SIG-M5 (cell line): ENCODE results near the gene THADA.
"Not testable (repeated sequence)": the region's sequence is repeated elsewhere in the genome, so short reads cannot be mapped to it uniquely, and the experiment has no call there.

Experiments used
- DNase-seq: peaks from one replicate; lab custom pipeline; 2025; lab: John Stamatoyannopoulos, UW

The THADA gene

GRCh38 chr2:43461453-43462073, 134.3 kb downstream of the THADA start:
- no peak for DNase-seq

- no peak for DNase-seq
These were observed 135.1 kb downstream of the THADA start for GRCh38 chr2:43460611-43461365.

- no peak for DNase-seq
These were observed 135.7 kb downstream of the THADA start for GRCh38 chr2:43460174-43460546.

GRCh38 chr2:43459446-43460173, 136.2 kb downstream of the THADA start:
- DNase-seq = no peak

GRCh38 chr2:43458014-43458628, 137.7 kb downstream of the THADA start:
- no peak for DNase-seq

GRCh38 chr2:43455731-43456642, 139.9 kb downstream of the THADA start:
- no peak for DNase-seq

GRCh38 chr2:43455296-43455695, 140.5 kb downstream of the THADA start:
- no peak for DNase-seq

GRCh38 chr2:43454791-43455190, 141.0 kb downstream of the THADA start:
- DNase-seq = no peak

GRCh38 chr2:43453179-43454170, 142.4 kb downstream of the THADA start:
- no peak for DNase-seq

- no peak for DNase-seq
These were observed 143.5 kb downstream of the THADA start for GRCh38 chr2:43452318-43452731.

- DNase-seq = no peak
These were observed 145.2 kb downstream of the THADA start for GRCh38 chr2:43450617-43451016.

GRCh38 chr2:43448822-43449110, 147.1 kb downstream of the THADA start:
- DNase-seq = no peak

GRCh38 chr2:43448011-43448821, 147.6 kb downstream of the THADA start:
- DNase-seq = no peak

- not testable (repeated sequence) for DNase-seq
These were observed 149.1 kb downstream of the THADA start for GRCh38 chr2:43446755-43447154.

GRCh38 chr2:43445781-43446180, 150.1 kb downstream of the THADA start:
- no peak for DNase-seq

- no peak for DNase-seq
These were observed 150.7 kb downstream of the THADA start for GRCh38 chr2:43444989-43445645.

GRCh38 chr2:43443282-43443681, 152.6 kb downstream of the THADA start:
- DNase-seq = no peak

GRCh38 chr2:43441195-43441594, 154.6 kb downstream of the THADA start:
- no peak for DNase-seq
